Esophagus muscularis mucosa (tissue), 3 donors: ENCODE results near the gene RNASE1.

Experiments used
- CTCF ChIP-seq, 3 experiments: fragments of 200-600 bp in 2 of 3; fragments of 450-650 bp in 1 of 3; sonication (generic) in 2 of 3; IDR thresholded peaks; one replicate each; pipeline ENCODE4 v1.5.1; 2017 to 2019; ENCODE audit warnings: antibody characterized with exemption in 3 of 3, mild to moderate bottlenecking in 2 of 3, moderate library complexity in 1 of 3
- POLR2A ChIP-seq: fragments of 450-650 bp; IDR thresholded peaks from one replicate; pipeline ENCODE4 v1.6.1; 2017; ENCODE audit warnings: antibody characterized with exemption, moderate library complexity, mild to moderate bottlenecking, low read depth

GRCh38 chr14:20791187-20791586 lies 11.5 kb downstream of the RNASE1 start:
- no peak for TF ChIP-seq POLR2A
- TF ChIP-seq CTCF (IDR thresholded peaks at IDR 0.05): no peak
